ENCODE data around the gene SCG5.

SCG5 gene

GRCh38 chr15:32643907-32644445 is 2.5 kb downstream of the SCG5 start:
- ATAC-seq = no peak
- TF ChIP-seq ISL1 (CRISPR knock-in tag; IDR thresholded peaks at IDR 0.05) (no peak), TCF4 (CRISPR knock-in tag; IDR thresholded peaks at IDR 0.05; ENCODE audit: borderline replicate concordance) (no peak), SNAI2 (CRISPR knock-in tag; IDR thresholded peaks at IDR 0.05) (no peak), PATZ1 (CRISPR knock-in tag; IDR thresholded peaks at IDR 0.05; ENCODE audit: borderline replicate concordance) (no peak), RARB (CRISPR knock-in tag; IDR thresholded peaks at IDR 0.05) (no peak), GLIS3 (CRISPR knock-in tag; IDR thresholded peaks at IDR 0.05) (no peak), CSRNP3 (CRISPR knock-in tag; IDR thresholded peaks at IDR 0.05) (no peak), TOX (CRISPR knock-in tag; IDR thresholded peaks at IDR 0.05; ENCODE audit: borderline replicate concordance) (no peak), ZNF8 (CRISPR knock-in tag; IDR thresholded peaks at IDR 0.05) (no peak), CSDC2 (CRISPR knock-in tag; IDR thresholded peaks at IDR 0.05) (no peak), ZFP30 (CRISPR knock-in tag; IDR thresholded peaks at IDR 0.05) (no peak)

- TF ChIP-seq ZNF8 (CRISPR knock-in tag; IDR thresholded peaks at IDR 0.05) (no peak), ZFP30 (CRISPR knock-in tag; IDR thresholded peaks at IDR 0.05) (no peak), TSHZ2 (CRISPR knock-in tag; IDR thresholded peaks at IDR 0.05) (no peak), OSR1 (CRISPR knock-in tag; IDR thresholded peaks at IDR 0.05) (no peak)
- no peak for ATAC-seq
These were observed 4.8 kb downstream of the SCG5 start for GRCh38 chr15:32646291-32646690.

GRCh38 chr15:32649342-32649741 is 7.8 kb downstream of the SCG5 start:
- ATAC-seq = peak; percentile 77
- TF ChIP-seq RARB (CRISPR knock-in tag; IDR thresholded peaks at IDR 0.05) (no peak), SNAI2 (CRISPR knock-in tag; IDR thresholded peaks at IDR 0.05) (no peak), ZFP3 (CRISPR knock-in tag; IDR thresholded peaks at IDR 0.05) (no peak), TSHZ2 (CRISPR knock-in tag; IDR thresholded peaks at IDR 0.05) (no peak), ZNF70 (CRISPR knock-in tag; IDR thresholded peaks at IDR 0.05) (no peak), POU6F1 (CRISPR knock-in tag; IDR thresholded peaks at IDR 0.05; ENCODE audit: borderline replicate concordance, low read depth) (no peak), ZNF8 (CRISPR knock-in tag; IDR thresholded peaks at IDR 0.05) (no peak), TCF4 (CRISPR knock-in tag; IDR thresholded peaks at IDR 0.05; ENCODE audit: borderline replicate concordance) (no peak), CSDC2 (CRISPR knock-in tag; IDR thresholded peaks at IDR 0.05) (no peak), OSR1 (CRISPR knock-in tag; IDR thresholded peaks at IDR 0.05) (no peak), ZNF565 (CRISPR knock-in tag; conservative IDR thresholded peaks at IDR 0.05; ENCODE audit: low read depth) (no peak), CREB5 (CRISPR knock-in tag; IDR thresholded peaks at IDR 0.05; ENCODE audit: low read depth) (no peak), GLIS3 (CRISPR knock-in tag; IDR thresholded peaks at IDR 0.05) (no peak)

Data from SK-N-SH treated with all-trans-retinoic acid at 6 μM for 48 hours (cell line).